Measurements from ENCODE around the gene IGSF10. TPM values are rescaled to one million over a fixed set of nuclear protein-coding genes. Genes with fewer than 3 reads are reported as not detected.

IGSF10 gene
- total RNA-seq, 4 donors from 2014 or later, result 9.4 to 17.3 (median 14.3) TPM

- TF ChIP-seq CTCF (IDR thresholded peaks at IDR 0.05; ENCODE audit: low read depth), result no peak
Measured at GRCh38 chr3:151437906-151438305, 23.0 kb downstream of the IGSF10 start.

GRCh38 chr3:151436675-151437446 lies 24.0 kb downstream of the IGSF10 start:
- TF ChIP-seq CTCF (IDR thresholded peaks at IDR 0.05; ENCODE audit: low read depth), result no peak

- no peak for TF ChIP-seq CTCF (IDR thresholded peaks at IDR 0.05; ENCODE audit: low read depth)
Measured at GRCh38 chr3:151434151-151434890, 26.5 kb downstream of the IGSF10 start.

GRCh38 chr3:151432616-151433372 lies 28.1 kb downstream of the IGSF10 start:
- TF ChIP-seq CTCF (IDR thresholded peaks at IDR 0.05; ENCODE audit: low read depth), result no peak

GRCh38 chr3:151431940-151432339 lies 28.9 kb downstream of the IGSF10 start:
- TF ChIP-seq CTCF (IDR thresholded peaks at IDR 0.05; ENCODE audit: low read depth), result no peak

GRCh38 chr3:151430821-151431484 lies 29.9 kb downstream of the IGSF10 start:
- no peak for TF ChIP-seq CTCF (IDR thresholded peaks at IDR 0.05; ENCODE audit: low read depth)
